ENCODE results near the gene THAP8. TPM values are rescaled to one million over a fixed set of nuclear protein-coding genes. Genes with fewer than 3 reads are reported as not detected.

The THAP8 gene
- total RNA-seq, 1 donor from 2014 or later, result 9.4 TPM

GRCh38 chr19:36010402-36010801, 43.7 kb downstream of the THAP8 start:
- no peak for TF ChIP-seq CTCF (conservative IDR thresholded peaks at IDR 0.05)
- DNase-seq (ENCODE audit: low read depth, low spot score), result no peak
- Mint-ChIP-seq H3K36me3 (ENCODE audit: low read depth) (peaks cover under 1% of the 10 kb centered on the region), H3K27ac (ENCODE audit: unreplicated experiment) (no peak overlapping the region), H3K4me1 (peaks cover 38% of the 10 kb centered on the region), H3K9me3 (no peaks in the 10 kb centered on the region), H3K4me3 (peak overlapping the region; percentile 69), H3K27me3 (ENCODE audit: low read depth) (peaks cover 8% of the 10 kb centered on the region)

- no peak for DNase-seq (ENCODE audit: low read depth, low spot score)
- Mint-ChIP-seq H3K36me3 (ENCODE audit: low read depth) (no peaks in the 10 kb centered on the region), H3K27me3 (ENCODE audit: low read depth) (peaks cover 8% of the 10 kb centered on the region), H3K4me3 (peak overlapping the region; percentile 69), H3K9me3 (no peaks in the 10 kb centered on the region), H3K27ac (ENCODE audit: unreplicated experiment) (peak overlapping the region; percentile 45), H3K4me1 (peaks cover 32% of the 10 kb centered on the region)
- no peak for TF ChIP-seq CTCF (conservative IDR thresholded peaks at IDR 0.05)
Measured at GRCh38 chr19:36009633-36010379, 44.3 kb downstream of the THAP8 start.

GRCh38 chr19:36009220-36009619, 44.9 kb downstream of the THAP8 start:
- peaks cover 8% of the 10 kb centered on the region for H3K27me3 Mint-ChIP-seq (ENCODE audit: low read depth)
- peak; percentile 49 for DNase-seq (ENCODE audit: low read depth, low spot score)
- H3K4me1 Mint-ChIP-seq, result peaks cover 26% of the 10 kb centered on the region
- H3K4me3 Mint-ChIP-seq, result peak overlapping the region; percentile 69
- TF ChIP-seq CTCF (conservative IDR thresholded peaks at IDR 0.05), result no peak
- peak overlapping the region; percentile 45 for H3K27ac Mint-ChIP-seq (ENCODE audit: unreplicated experiment)
- H3K9me3 Mint-ChIP-seq, result no peaks in the 10 kb centered on the region
- no peaks in the 10 kb centered on the region for H3K36me3 Mint-ChIP-seq (ENCODE audit: low read depth)

- Mint-ChIP-seq H3K36me3 (ENCODE audit: low read depth) (no peaks in the 10 kb centered on the region), H3K27me3 (ENCODE audit: low read depth) (peaks cover 8% of the 10 kb centered on the region), H3K4me1 (peaks cover 18% of the 10 kb centered on the region), H3K9me3 (no peaks in the 10 kb centered on the region), H3K27ac (ENCODE audit: unreplicated experiment) (peak within 1 kb of the TSS; percentile 45), H3K4me3 (peak within 1 kb of the TSS; percentile 79)
- TF ChIP-seq CTCF (conservative IDR thresholded peaks at IDR 0.05), result no peak
- DNase-seq (ENCODE audit: low read depth, low spot score), result no peak
Measured at GRCh38 chr19:36008336-36008978, 45.6 kb downstream of the THAP8 start, which contains the start of gene SYNE4. Gene SYNE4 (minus strand): TSS chr19:36008813. CDS start chr19:36008681, 132 bp downstream.

GRCh38 chr19:36006955-36007354, 47.1 kb downstream of the THAP8 start:
- no peak for TF ChIP-seq CTCF (conservative IDR thresholded peaks at IDR 0.05)
- peaks cover 8% of the 10 kb centered on the region for H3K27me3 Mint-ChIP-seq (ENCODE audit: low read depth)
- H3K36me3 Mint-ChIP-seq (ENCODE audit: low read depth), result no peaks in the 10 kb centered on the region
- H3K4me3 Mint-ChIP-seq, result no peak overlapping the region
- H3K27ac Mint-ChIP-seq (ENCODE audit: unreplicated experiment), result no peak overlapping the region
- no peaks in the 10 kb centered on the region for H3K9me3 Mint-ChIP-seq
- DNase-seq (ENCODE audit: low read depth, low spot score), result no peak
- H3K4me1 Mint-ChIP-seq, result peaks cover 12% of the 10 kb centered on the region

Data from neural crest cell (in vitro differentiated cells).